Left lung (tissue), 10 donors: Measurements from ENCODE around the gene MIF4GD. TPM values are rescaled to one million over a fixed set of nuclear protein-coding genes. Genes with fewer than 3 reads are reported as not detected.
A peak's percentile ranks its signal among the peaks of the same experiment; 100 is the strongest.

ENCODE experiments used
- ATAC-seq: fragments of 200-7000 bp; cut with Tn5 transposase; one replicate; pipeline ENCODE4 v1.9.1; 2020; ENCODE audit warnings: moderate library complexity
- DNase-seq, 4 donors: peaks; one replicate each; pipeline ENCODE4 v3.0.0-alpha.2; 2013 to 2020
- H3K27ac ChIP-seq, 2 donors: fragments of 200-600 bp; sonication (generic) in 1 of 2; one replicate each; pipeline versions ENCODE4 v1.5.0 to v1.8.0; 2020 to 2021
- H3K27me3 ChIP-seq, 2 donors: fragments of 200-600 bp; sonication (generic) in 1 of 2; one replicate each; pipeline versions ENCODE4 v1.5.0 to v1.8.0; 2020 to 2021
- H3K36me3 ChIP-seq, 2 donors: fragments of 200-600 bp; sonication (generic) in 1 of 2; one replicate each; pipeline versions ENCODE4 v1.5.0 to v1.8.0; 2020 to 2021
- H3K4me1 ChIP-seq, 2 donors: fragments of 200-600 bp; one replicate each; pipeline ENCODE4 v1.8.0; 2021
- H3K4me3 ChIP-seq, 2 donors: fragments of 200-600 bp; sonication (generic) in 1 of 2; one replicate each; pipeline versions ENCODE4 v1.5.0 to v1.8.0; 2020 to 2021; ENCODE audit warnings: mild to moderate bottlenecking in 1 of 2
- H3K9me3 ChIP-seq, 2 donors: fragments of 200-600 bp; sonication (generic) in 1 of 2; one replicate each; pipeline versions ENCODE4 v1.5.0 to v1.8.0; 2020 to 2021
- CTCF ChIP-seq, 2 donors: fragments of 200-600 bp; sonication (generic) in 1 of 2; IDR thresholded peaks; one replicate each; pipeline versions ENCODE4 v1.5.0 to v1.8.0; 2021; ENCODE audit warnings: antibody characterized with exemption in 2 of 2
- intact Hi-C, 2 donors: fragments of 100-400 bp; cut with DNase I; formaldehyde crosslinking; loops; one replicate each; pipeline versions ENCODE4 v1.11.2 to v1.14.2; 2022
- polyA plus RNA-seq, 6 donors: library from polyadenylated mRNA; unstranded; fragments of 120-200 nt; gene quantifications; one replicate each; pipeline ENCODE4 v1.2.1, GENCODE V29; 2013; ENCODE audit not compliant: insufficient read length in 6 of 6
- total RNA-seq, 2 donors: library from RNA; stranded (reverse); fragmentation: NEBNext Ultra II Directional; extraction: Animal tissue kit (Norgen Biotek cat#: 25700); gene quantifications; one replicate each; pipeline ENCODE4 v1.2.1, GENCODE V29; 2021
- donor health status: DM: no; HTN: yes; CAD: no.
- donor health status: DM: no; HTN: no; CAD: no.

Gene MIF4GD
- total and polyA plus RNA-seq, 8 donors: 12.7 to 25.4 (median 14.9) TPM

GRCh38 chr17:75237100-75238014, 33.7 kb downstream of the MIF4GD start:
- H3K27ac ChIP-seq: no peak overlapping the region
- peaks cover 0 to 100% of the 10 kb centered on the region in 2 donors for H3K36me3 ChIP-seq
- TF ChIP-seq CTCF (IDR thresholded peaks at IDR 0.05): no peak
- no peak for ATAC-seq
- H3K27me3 ChIP-seq: no peaks in the 10 kb centered on the region
- intact Hi-C loops: no loop called here
- no peaks in the 10 kb centered on the region for H3K9me3 ChIP-seq
- H3K4me3 ChIP-seq: no peak overlapping the region
- H3K4me1 ChIP-seq: peaks cover 0 to 3% of the 10 kb centered on the region in 2 donors
- no peak for DNase-seq

GRCh38 chr17:75232786-75233185, 38.2 kb downstream of the MIF4GD start:
- Histone ChIP-seq H3K9me3 (no peaks in the 10 kb centered on the region), H3K27ac (no peak overlapping the region), H3K36me3 (peaks cover 4 to 88% of the 10 kb centered on the region in 2 donors), H3K4me3 (no peak overlapping the region), H3K27me3 (no peaks in the 10 kb centered on the region), H3K4me1 (peaks cover 0 to 20% of the 10 kb centered on the region in 2 donors)
- ATAC-seq: no peak
- no peak for DNase-seq
- no peak for TF ChIP-seq CTCF (IDR thresholded peaks at IDR 0.05)
- intact Hi-C loops: no loop called here

GRCh38 chr17:75231741-75232464, 39.1 kb downstream of the MIF4GD start:
- no peak for DNase-seq
- Histone ChIP-seq H3K9me3 (no peaks in the 10 kb centered on the region), H3K4me3 (no peak overlapping the region), H3K27me3 (no peaks in the 10 kb centered on the region), H3K27ac (no peak overlapping the region), H3K4me1 (peaks cover 0 to 25% of the 10 kb centered on the region in 2 donors), H3K36me3 (peaks cover 4 to 81% of the 10 kb centered on the region in 2 donors)
- ATAC-seq: no peak
- no peak for TF ChIP-seq CTCF (IDR thresholded peaks at IDR 0.05)
- intact Hi-C loops: no loop called here

GRCh38 chr17:75231071-75231470, 40.0 kb downstream of the MIF4GD start:
- no peak for TF ChIP-seq CTCF (IDR thresholded peaks at IDR 0.05)
- Histone ChIP-seq H3K9me3 (no peaks in the 10 kb centered on the region), H3K27me3 (no peaks in the 10 kb centered on the region), H3K27ac (no peak overlapping the region), H3K4me3 (no peak overlapping the region), H3K36me3 (peaks cover 4 to 81% of the 10 kb centered on the region in 2 donors), H3K4me1 (peaks cover 0 to 25% of the 10 kb centered on the region in 2 donors)
- ATAC-seq (no peak), DNase-seq (no peak)
- intact Hi-C loops: no loop called here

- intact Hi-C loops: no loop called here
- peak in 1 of 4 donors; percentile 57 for DNase-seq
- no peak for TF ChIP-seq CTCF (IDR thresholded peaks at IDR 0.05)
- H3K36me3 ChIP-seq: peaks cover 4 to 81% of the 10 kb centered on the region in 2 donors
- H3K4me3 ChIP-seq: no peak overlapping the region
- no peaks in the 10 kb centered on the region for H3K9me3 ChIP-seq
- peak overlapping the region in 1 of 2 donors; percentile 90 for H3K27ac ChIP-seq
- peaks cover 0 to 25% of the 10 kb centered on the region in 2 donors for H3K4me1 ChIP-seq
- no peaks in the 10 kb centered on the region for H3K27me3 ChIP-seq
- peak; percentile 53 for ATAC-seq
Measured at GRCh38 chr17:75228847-75229246, 42.2 kb downstream of the MIF4GD start.
